ENCODE data around the gene SHLD2.

GRCh38 chr10:87066178-87066577 lies 28.8 kb upstream of the SHLD2 start:
- TF ChIP-seq SIN3A (IDR thresholded peaks at IDR 0.05; ENCODE audit: low read depth, low read length): no peak
- TF ChIP-seq NBN (IDR thresholded peaks at IDR 0.05): no peak
- TF ChIP-seq EP300 (IDR thresholded peaks at IDR 0.05; ENCODE audit: borderline replicate concordance in 1 of 2, control insufficient read depth in 1 of 2, low read depth in 2 of 2, low read length in 2 of 2): no peak
- TF ChIP-seq USF1 (IDR thresholded peaks at IDR 0.05; ENCODE audit: borderline replicate concordance, extremely low read length, insufficient read depth, low read depth, low read length): no peak
- TF ChIP-seq CTCF (IDR thresholded peaks at IDR 0.05 in 2 of 3, conservative IDR thresholded peaks at IDR 0.05 in 1 of 3; ENCODE audit: control insufficient read depth in 2 of 3, extremely low read depth in 1 of 3, insufficient read depth in 1 of 3, low read depth in 3 of 3, low read length in 3 of 3): no peak
- TF ChIP-seq ZNF274 (IDR thresholded peaks at IDR 0.05; ENCODE audit: insufficient read depth, insufficient read length): no peak
- no peak for TF ChIP-seq RFX5 (IDR thresholded peaks at IDR 0.05; ENCODE audit: low read depth, low read length)
- TF ChIP-seq KDM1A (IDR thresholded peaks at IDR 0.05; ENCODE audit: borderline replicate concordance): no peak

Measured in GM12878 (cell line).